Stomach (tissue), 9 donors: ENCODE results near the gene ADSS1. TPM values are rescaled to one million over a fixed set of nuclear protein-coding genes. Genes with fewer than 3 reads are reported as not detected.

ENCODE experiments used
- DNase-seq, 2 donors: peaks; one replicate each; pipeline versions ENCODE4 v3.0.0 to v3.0.0-alpha.2; 2013 to 2019
- H3K27ac ChIP-seq, 5 donors: fragments of 200-600 bp in 4 of 5; sonication (generic) in 4 of 5; one replicate each; pipeline ENCODE4 v1.5.1; 2013 to 2019; ENCODE audit warnings: mild to moderate bottlenecking in 1 of 5, moderate library complexity in 1 of 5
- H3K27me3 ChIP-seq, 3 donors: fragments of 200-600 bp; sonication (generic); one replicate each; pipeline ENCODE4 v1.5.1; 2017 to 2019; ENCODE audit warnings: mixed run types in 1 of 3
- H3K36me3 ChIP-seq, 4 donors: fragments of 200-600 bp; sonication (generic); 1 replicate in 3 of 4; 2 replicates in 1 of 4; pipeline ENCODE4 v1.5.1; 2016 to 2019
- H3K4me1 ChIP-seq, 4 donors: fragments of 200-600 bp; sonication (generic); one replicate each; pipeline ENCODE4 v1.5.1; 2016 to 2019
- H3K4me3 ChIP-seq, 4 donors: fragments of 200-600 bp; sonication (generic) in 3 of 4; one replicate each; pipeline ENCODE4 v1.5.1; 2016 to 2019; ENCODE audit warnings: mild to moderate bottlenecking in 1 of 4
- H3K9me3 ChIP-seq, 4 donors: fragments of 200-600 bp; sonication (generic); one replicate each; pipeline ENCODE4 v1.5.1; 2016 to 2019
- EP300 ChIP-seq: sonication (generic); formaldehyde crosslinking; IDR thresholded peaks from one replicate; pipeline ENCODE4 v1.6.1; 2017; ENCODE audit warnings: antibody characterized with exemption
- POLR2A ChIP-seq, 4 donors: fragments of 450-650 bp; IDR thresholded peaks; one replicate each; pipeline ENCODE4 v1.6.1; 2016; ENCODE audit warnings: antibody characterized with exemption in 4 of 4, control low read depth in 2 of 4, mild to moderate bottlenecking in 1 of 4, moderate library complexity in 1 of 4
- POLR2AphosphoS5 ChIP-seq, 3 donors: sonication (generic); formaldehyde crosslinking; IDR thresholded peaks; one replicate each; pipeline ENCODE4 v1.6.1; 2016; ENCODE audit warnings: antibody characterized with exemption in 3 of 3
- WGBS, 5 donors: extraction: QIAGEN DNeasy Blood & Tissue Kit in 3 of 5; methylation state at CpG; one replicate each; pipeline versions ENCODE4 v1.1.5 to v1.1.7; 2013 to 2018; 5-methylcytosine and 5-hydroxymethylcytosine counted together
- intact Hi-C: fragments of 100-400 bp; cut with DNase I; formaldehyde crosslinking; loops from one replicate; pipeline ENCODE4 v1.15.1; 2023; ENCODE audit warnings: low total_unique reads
- polyA plus RNA-seq, 3 donors: library from polyadenylated mRNA; stranded (reverse); fragments of 200-250 nt; gene quantifications; one replicate each; pipeline ENCODE4 v1.2.3, GENCODE V29; 2013
- total RNA-seq, 5 donors: library from RNA; depleted of rRNA; stranded (reverse); fragments of >200 nt; gene quantifications; one replicate each; pipeline versions ENCODE4 v1.1.0 to v1.2.3, GENCODE V29; 2014 to 2016
- TF ChIP-seq, protein P1 (sequence below), 7 experiments: fragments of 450-650 bp in 4 of 7; fragments of 200-600 bp in 3 of 7; sonication (generic) in 3 of 7; IDR thresholded peaks; one replicate each; pipeline ENCODE4 v1.5.1; 2016 to 2019; ENCODE audit warnings: antibody characterized with exemption in 7 of 7, control low read depth in 2 of 7, mild to moderate bottlenecking in 1 of 7
- donor health status: healthy with polysubstance abuse.
- donor health status: Bipolar disorder and iron deficiency.
- donor health status: healthy.

The ADSS1 gene
- total and polyA plus RNA-seq, 8 donors, result 7.0 to 59.4 (median 12.3) TPM; not detected in 1

DNA sequence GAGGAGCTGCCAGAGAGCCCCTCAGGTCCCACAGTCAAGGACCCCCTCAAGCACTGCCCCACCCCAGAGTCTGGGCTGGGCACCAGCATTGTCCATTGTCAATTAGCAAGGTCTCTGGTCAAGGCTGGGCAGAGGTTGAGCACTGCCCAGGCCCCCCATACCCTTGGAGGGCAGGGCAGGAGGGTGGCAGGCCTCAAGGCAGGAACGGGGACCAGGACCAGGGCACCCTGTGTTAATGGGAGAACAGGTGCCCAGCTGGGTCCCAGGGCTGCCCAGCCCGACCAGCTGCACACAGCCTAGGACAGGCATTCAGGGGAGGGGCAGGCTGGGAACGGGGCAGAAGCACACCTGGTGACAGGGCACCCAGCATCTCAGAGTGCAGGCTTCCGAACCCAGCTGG lies 47.3 kb downstream of the ADSS1 start:
- Histone ChIP-seq H3K9me3 (peaks cover 0 to 4% (median 0%) of the 10 kb centered on the region in 4 donors), H3K27me3 (no peaks in the 10 kb centered on the region), H3K36me3 (peaks cover 26 to 69% (median 66%) of the 10 kb centered on the region in 4 donors), H3K27ac (peak overlapping the region in 1 of 5 donors; percentile 46), H3K4me1 (peaks cover 24 to 60% (median 47%) of the 10 kb centered on the region in 4 donors), H3K4me3 (no peak overlapping the region)
- WGBS, 5 donors, result 94 to 100% (median 98%) methylated on average over 2 to 4 of the region's 4 CpGs; no CpG with 5 or more reads in 1 of the 5 donors
- TF ChIP-seq EP300, result no peak
- no peak for TF ChIP-seq POLR2A (IDR thresholded peaks at IDR 0.05)
- TF ChIP-seq POLR2AphosphoS5 (IDR thresholded peaks at IDR 0.05), result no peak
- TF ChIP-seq, protein P1, sequence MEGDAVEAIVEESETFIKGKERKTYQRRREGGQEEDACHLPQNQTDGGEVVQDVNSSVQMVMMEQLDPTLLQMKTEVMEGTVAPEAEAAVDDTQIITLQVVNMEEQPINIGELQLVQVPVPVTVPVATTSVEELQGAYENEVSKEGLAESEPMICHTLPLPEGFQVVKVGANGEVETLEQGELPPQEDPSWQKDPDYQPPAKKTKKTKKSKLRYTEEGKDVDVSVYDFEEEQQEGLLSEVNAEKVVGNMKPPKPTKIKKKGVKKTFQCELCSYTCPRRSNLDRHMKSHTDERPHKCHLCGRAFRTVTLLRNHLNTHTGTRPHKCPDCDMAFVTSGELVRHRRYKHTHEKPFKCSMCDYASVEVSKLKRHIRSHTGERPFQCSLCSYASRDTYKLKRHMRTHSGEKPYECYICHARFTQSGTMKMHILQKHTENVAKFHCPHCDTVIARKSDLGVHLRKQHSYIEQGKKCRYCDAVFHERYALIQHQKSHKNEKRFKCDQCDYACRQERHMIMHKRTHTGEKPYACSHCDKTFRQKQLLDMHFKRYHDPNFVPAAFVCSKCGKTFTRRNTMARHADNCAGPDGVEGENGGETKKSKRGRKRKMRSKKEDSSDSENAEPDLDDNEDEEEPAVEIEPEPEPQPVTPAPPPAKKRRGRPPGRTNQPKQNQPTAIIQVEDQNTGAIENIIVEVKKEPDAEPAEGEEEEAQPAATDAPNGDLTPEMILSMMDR (IDR thresholded peaks at IDR 0.05), result no peak
- no peak for DNase-seq
- intact Hi-C loops, result loop anchor here (10.0 kb wide), 1 partner anchor 53 kb away; no protein-coding TSS in a partner anchor

GRCh38 chr14:104771918-104772706 lies 48.1 kb downstream of the ADSS1 start:
- H3K27me3 ChIP-seq, result no peaks in the 10 kb centered on the region
- H3K36me3 ChIP-seq, result peaks cover 30 to 76% (median 71%) of the 10 kb centered on the region in 4 donors
- 65 to 91% (median 79%) methylated on average over 22 to 34 of the region's 34 CpGs for WGBS, 5 donors
- DNase-seq, result peak in 1 of 2 donors; percentile 67
- intact Hi-C loops, result loop anchor here (10.0 kb wide), 1 partner anchor 53 kb away; no protein-coding TSS in a partner anchor
- H3K27ac ChIP-seq, result peak overlapping the region in 2 of 5 donors; percentile 46 to 50
- TF ChIP-seq POLR2A (IDR thresholded peaks at IDR 0.05) (no peak), POLR2AphosphoS5 (IDR thresholded peaks at IDR 0.05) (peak in 2 of 3 donors; percentile 11 to 65)
- peaks cover 0 to 4% (median 0%) of the 10 kb centered on the region in 4 donors for H3K9me3 ChIP-seq
- peaks cover 24 to 68% (median 54%) of the 10 kb centered on the region in 4 donors for H3K4me1 ChIP-seq
- no peak overlapping the region for H3K4me3 ChIP-seq

DNA sequence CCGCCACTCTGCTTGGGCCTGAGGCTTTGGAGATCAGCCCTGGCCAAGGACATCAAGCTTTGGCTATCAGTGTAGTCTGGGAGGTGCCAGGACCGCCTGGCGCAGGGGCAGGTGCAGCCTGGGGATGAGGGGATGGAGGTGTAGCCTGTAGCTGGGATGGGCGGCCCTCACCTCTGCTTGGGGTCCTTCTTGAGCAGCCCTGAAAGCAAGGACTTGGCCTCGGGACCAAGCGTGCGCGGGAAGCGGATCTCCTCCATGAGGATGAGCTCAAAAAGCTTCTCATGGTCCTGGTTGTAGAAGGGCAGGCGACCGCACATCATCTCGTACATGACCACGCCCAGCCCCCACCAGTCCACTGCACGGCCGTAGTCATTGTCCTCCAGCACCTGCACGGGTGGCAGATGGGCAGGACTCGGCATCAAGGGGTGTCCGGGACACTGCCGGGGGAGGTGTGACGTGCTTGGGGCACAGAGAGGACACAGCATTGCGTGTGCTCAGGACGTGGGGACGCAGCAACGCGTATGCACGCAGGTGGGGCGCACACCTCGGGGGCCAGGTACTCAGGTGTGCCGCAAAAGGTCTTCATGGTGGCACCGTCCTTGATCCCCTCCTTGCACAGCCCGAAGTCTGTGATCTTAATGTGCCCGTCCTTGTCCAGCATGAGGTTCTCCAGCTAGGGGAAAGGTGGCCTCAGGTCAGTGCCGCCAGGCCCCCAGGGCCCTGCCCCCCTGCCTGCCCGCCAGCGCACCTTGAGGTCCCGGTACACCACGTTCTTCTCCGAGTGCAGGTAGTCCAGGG lies 48.9 kb downstream of the ADSS1 start:
- intact Hi-C loops, result loop anchor here (10.0 kb wide), 1 partner anchor 52 kb away; no protein-coding TSS in a partner anchor

More for the DNA sequence above, 48.9 kb downstream of the ADSS1 start:
- peak overlapping the region in 3 of 5 donors; percentile 6 to 46 (median 39) for H3K27ac ChIP-seq
- H3K36me3 ChIP-seq, result peaks cover 35 to 83% (median 71%) of the 10 kb centered on the region in 4 donors
- WGBS, 5 donors, result 88 to 94% (median 90%) methylated on average over 31 to 38 of the region's 38 CpGs
- H3K9me3 ChIP-seq, result peaks cover 0 to 4% (median 0%) of the 10 kb centered on the region in 4 donors
- DNase-seq, result no peak
- TF ChIP-seq POLR2A (IDR thresholded peaks at IDR 0.05) (no peak), EP300 (no peak), POLR2AphosphoS5 (IDR thresholded peaks at IDR 0.05) (no peak)
- TF ChIP-seq, protein P1 (IDR thresholded peaks at IDR 0.05), result no peak
- no peaks in the 10 kb centered on the region for H3K27me3 ChIP-seq
- peaks cover 24 to 74% (median 61%) of the 10 kb centered on the region in 4 donors for H3K4me1 ChIP-seq
- H3K4me3 ChIP-seq, result no peak overlapping the region
